K562 (cell line): ENCODE measurements around the gene RNF20. TPM values are rescaled to one million over a fixed set of nuclear protein-coding genes. Genes with fewer than 3 reads are reported as not detected.

Experiments used
- ATAC-seq: fragments of 200-7000 bp; cut with Tn5 transposase; 3 replicates; pipeline ENCODE4 v1.9.1; 2020; ENCODE audit warnings: moderate library complexity
- BruUV-seq: library from RNA; stranded (reverse); fragments of 400-500 nt; replicated peaks from 2 replicates; lab custom pipeline; 2021; lab: Mats Ljungman, UMichigan
- CTCF ChIA-PET: fragments of 300-600 bp; formaldehyde crosslinking; extraction: SDS; loops from one replicate; lab custom pipeline; 2021; ENCODE audit warnings: low intra/inter-chr PET ratio; lab: Yijun Ruan, JAX
- POLR2A ChIA-PET: fragments of 300-600, 350-650 bp; sonication (Branson Sonifier 250); formaldehyde crosslinking; extraction: SDS; loops from one replicate; lab custom pipeline; 2021; ENCODE audit warnings: antibody characterized with exemption, inconsistent platforms; lab: Yijun Ruan, JAX
- DNase-seq, 4 experiments: peaks; one replicate each; pipeline versions ENCODE4 v3.0.0 to v3.0.0-alpha.2; 2011 to 2018; ENCODE audit warnings: low spot score in 3 of 4, mixed read lengths in 3 of 4; ENCODE audit errors: extremely low read depth in 1 of 4
- FAIRE-seq: peaks from 2 replicates; lab custom pipeline; 2011; peaks lifted over from hg19 to GRCh38; lab: Jason Lieb, UNC
- H2AFZ ChIP-seq: 2 replicates; pipeline ENCODE4 v1.6.0; 2011; ENCODE audit warnings: low read depth, low read length, control low read depth, inconsistent platforms
- H3K27ac ChIP-seq: fragments of 200-600 bp; 3 replicates; pipeline ENCODE4 v1.8.0; 2011; ENCODE audit warnings: low read depth, mild to moderate bottlenecking, control low read depth, inconsistent platforms, low read length, moderate library complexity, mixed read lengths; ENCODE audit errors: extremely low read depth
- H3K27me3 ChIP-seq, 2 experiments: fragments of 300-600 bp in 1 of 2; 2 replicates in 1 of 2; 3 replicates in 1 of 2; pipeline versions ENCODE4 v1.6.0 to v1.8.0; 2011; ENCODE audit warnings: inconsistent platforms in 2 of 2, low read length in 2 of 2, mild to moderate bottlenecking in 1 of 2, mixed read lengths in 1 of 2, moderate library complexity in 1 of 2; ENCODE audit not compliant: control insufficient read depth in 2 of 2, insufficient read depth in 2 of 2
- H3K36me3 ChIP-seq: fragments of 300-600 bp; 3 replicates; pipeline ENCODE4 v1.8.0; 2011; ENCODE audit warnings: mild to moderate bottlenecking, low read length, inconsistent platforms; ENCODE audit not compliant: control insufficient read depth, insufficient read depth
- H3K4me1 ChIP-seq, 2 experiments: fragments of 200-600 bp in 1 of 2; replicated peaks in 1 of 2; 2 replicates in 1 of 2; 3 replicates in 1 of 2; pipeline versions ENCODE4 v1.5.1 to v1.8.0; 2011; ENCODE audit warnings: inconsistent platforms in 2 of 2, low read length in 2 of 2, mild to moderate bottlenecking in 1 of 2, mixed read lengths in 1 of 2, moderate library complexity in 1 of 2; ENCODE audit not compliant: control insufficient read depth in 2 of 2, insufficient read depth in 2 of 2
- H3K4me2 ChIP-seq: 2 replicates; pipeline ENCODE4 v1.6.1; 2011; ENCODE audit warnings: low read length, control low read depth, inconsistent platforms, mixed read lengths; ENCODE audit not compliant: insufficient read depth
- H3K4me3 ChIP-seq: fragments of 200-600 bp; sonication (generic), shearing (Covaris generic); 2 replicates; pipeline ENCODE4 v1.5.1; 2016; ENCODE audit warnings: control low read depth, inconsistent platforms
- H3K79me2 ChIP-seq: fragments of 200-600 bp; 3 replicates; pipeline ENCODE4 v1.8.0; 2011; ENCODE audit warnings: low read length, inconsistent platforms; ENCODE audit not compliant: control insufficient read depth, insufficient read depth
- H3K9ac ChIP-seq, 2 experiments: 2 replicates each; pipeline versions ENCODE4 v1.6.0 to v1.6.1; 2011; ENCODE audit warnings: low read depth in 2 of 2, low read length in 2 of 2, control low read depth in 1 of 2, inconsistent platforms in 1 of 2, mild to moderate bottlenecking in 1 of 2, mixed read lengths in 1 of 2; ENCODE audit not compliant: insufficient read depth in 1 of 2
- H3K9me1 ChIP-seq: one replicate; pipeline ENCODE4 v1.6.0; 2011; ENCODE audit warnings: inconsistent platforms, mild to moderate bottlenecking, low read length, moderate library complexity; ENCODE audit not compliant: control insufficient read depth, insufficient read depth
- H3K9me3 ChIP-seq: replicated peaks from 2 replicates; pipeline ENCODE4 v1.5.1; 2011; ENCODE audit warnings: low read depth, low read length, inconsistent platforms; ENCODE audit not compliant: control insufficient read depth, insufficient read depth
- H4K20me1 ChIP-seq: replicated peaks from 2 replicates; pipeline ENCODE4 v1.6.1; 2011; ENCODE audit warnings: low read length, inconsistent platforms, mixed read lengths; ENCODE audit not compliant: control insufficient read depth, insufficient read depth
- GTF2A2 ChIP-seq: IDR thresholded peaks from 2 replicates; pipeline ENCODE4 v1.6.1; 2016; ENCODE audit warnings: mild to moderate bottlenecking, missing genetic modification characterization, missing compliant biosample characterization
- HMBOX1 ChIP-seq: sonication (generic); IDR thresholded peaks from 2 replicates; pipeline ENCODE4 v1.6.1; 2016
- WGBS: fragments of 100-300 bp; shearing (Covaris generic); methylation state at CpG from one replicate; pipeline ENCODE4 v1.1.6; 2016; ENCODE audit warnings: low coverage, mixed read lengths; ENCODE audit not compliant: insufficient coverage; ENCODE audit errors: missing lambda C conversion rate; 5-methylcytosine and 5-hydroxymethylcytosine counted together
- in situ Hi-C: fragments of 300-500 bp; cut with MboI; formaldehyde crosslinking; loops from 4 replicates; pipeline ENCODE4 v1.15.0; 2018; ENCODE audit warnings: inconsistent platforms, mixed read lengths
- intact Hi-C: fragments of 100-400 bp; cut with micrococcal nuclease; formaldehyde crosslinking; loops from 2 replicates; pipeline ENCODE4 v1.14.2; 2022
- polyA plus RNA-seq, 8 experiments: library from polyadenylated mRNA; depleted of rRNA in 4 of 8; stranded (reverse) in 5 of 8; unstranded in 3 of 8; fragments of >200 nt; fragmentation: Nextera tagmentation in 2 of 8; fragmentation: Illumina TruSeq in 1 of 8; extraction: Ambion mirVana in 2 of 8; extraction: Trizol in 1 of 8; gene quantifications; 2 replicates each; pipeline versions ENCODE4 v1.2.1 to v1.2.3, GENCODE V29; 2011 to 2014; ENCODE audit warnings: inconsistent platforms in 1 of 8, missing spikeins in 1 of 8
- total RNA-seq, 7 experiments: library from RNA; depleted of rRNA in 6 of 7; stranded (reverse); fragments of >200 nt in 6 of 7; fragmentation: Illumina TruSeq in 2 of 7; extraction: Trizol in 2 of 7; gene quantifications; 2 replicates each; pipeline versions ENCODE4 v1.2.1 to v1.2.3, GENCODE V29; 2011 to 2021; ENCODE audit warnings: low replicate concordance in 1 of 7
- TF ChIP-seq, protein P1 (sequence below): fragments of 450-650 bp; IDR thresholded peaks from 2 replicates; pipeline ENCODE4 v1.7.1; 2018; ENCODE audit warnings: mild to moderate bottlenecking, low read depth; ENCODE audit not compliant: partially characterized antibody

Gene RNF20
- total and polyA plus RNA-seq, 9 of the 15 experiments (the other 6 are each of a cell fraction or from before 2014, with no cell fraction given), result 5.5 to 25.0 (median 22.1) TPM

- ChIA-PET POLR2A (no interaction called here), CTCF (interaction anchor here (0.6 kb wide), 1 partner anchor 48 kb away, joined by 3 read pairs; no protein-coding TSS in a partner anchor)
- no peak overlapping the region for H3K4me3 ChIP-seq
- no peaks in the 10 kb centered on the region; a peak in 1 of 5 replicates for H3K4me1 ChIP-seq
- no peak overlapping the region for H3K27ac ChIP-seq
- 0% methylated on average over 3 of the region's 3 CpGs for WGBS
- in situ Hi-C loops (no loop called here), intact Hi-C loops (no loop called here)
- FAIRE-seq (no peak), ATAC-seq (no peak), DNase-seq (no peak)
- no peaks in the 10 kb centered on the region for H3K27me3 ChIP-seq
- no peaks in the 10 kb centered on the region for H3K9me1 ChIP-seq
- no peak overlapping the region for H2AFZ ChIP-seq
- H3K9me3 ChIP-seq, result no peaks in the 10 kb centered on the region
- TF ChIP-seq, protein P1, sequence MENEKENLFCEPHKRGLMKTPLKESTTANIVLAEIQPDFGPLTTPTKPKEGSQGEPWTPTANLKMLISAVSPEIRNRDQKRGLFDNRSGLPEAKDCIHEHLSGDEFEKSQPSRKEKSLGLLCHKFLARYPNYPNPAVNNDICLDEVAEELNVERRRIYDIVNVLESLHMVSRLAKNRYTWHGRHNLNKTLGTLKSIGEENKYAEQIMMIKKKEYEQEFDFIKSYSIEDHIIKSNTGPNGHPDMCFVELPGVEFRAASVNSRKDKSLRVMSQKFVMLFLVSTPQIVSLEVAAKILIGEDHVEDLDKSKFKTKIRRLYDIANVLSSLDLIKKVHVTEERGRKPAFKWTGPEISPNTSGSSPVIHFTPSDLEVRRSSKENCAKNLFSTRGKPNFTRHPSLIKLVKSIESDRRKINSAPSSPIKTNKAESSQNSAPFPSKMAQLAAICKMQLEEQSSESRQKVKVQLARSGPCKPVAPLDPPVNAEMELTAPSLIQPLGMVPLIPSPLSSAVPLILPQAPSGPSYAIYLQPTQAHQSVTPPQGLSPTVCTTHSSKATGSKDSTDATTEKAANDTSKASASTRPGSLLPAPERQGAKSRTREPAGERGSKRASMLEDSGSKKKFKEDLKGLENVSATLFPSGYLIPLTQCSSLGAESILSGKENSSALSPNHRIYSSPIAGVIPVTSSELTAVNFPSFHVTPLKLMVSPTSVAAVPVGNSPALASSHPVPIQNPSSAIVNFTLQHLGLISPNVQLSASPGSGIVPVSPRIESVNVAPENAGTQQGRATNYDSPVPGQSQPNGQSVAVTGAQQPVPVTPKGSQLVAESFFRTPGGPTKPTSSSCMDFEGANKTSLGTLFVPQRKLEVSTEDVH, result no peak
- no peak for TF ChIP-seq GTF2A2 (tag)
- no peak for TF ChIP-seq HMBOX1
- BruUV-seq, result no TSS peak
- H3K9ac ChIP-seq, result no peak overlapping the region
- no peaks in the 10 kb centered on the region for H3K36me3 ChIP-seq
- no peaks in the 10 kb centered on the region for H4K20me1 ChIP-seq
- H3K4me2 ChIP-seq, result no peak overlapping the region
- no peaks in the 10 kb centered on the region for H3K79me2 ChIP-seq
These were observed 44.7 kb downstream of the RNF20 start for GRCh38 chr9:101578378-101578777.
